BLaER1 treated with 17β-estradiol and CSF1 and Interleukin-3, amounts not matched to agents 10 nM and 100 nM (cell line): ENCODE results near the gene OR6J1.

Experiments used
- H3K27ac ChIP-seq, 11 experiments: shearing (Covaris generic); formaldehyde crosslinking; 2 replicates each; pipeline ENCODE4 v1.8.1; 2022
- H3K27me3 ChIP-seq, 11 experiments: shearing (Covaris generic); formaldehyde crosslinking; 2 replicates each; pipeline ENCODE4 v1.8.1; 2022
- H3K36me3 ChIP-seq, 11 experiments: shearing (Covaris generic); formaldehyde crosslinking; 2 replicates each; pipeline ENCODE4 v1.8.1; 2022
- H3K4me1 ChIP-seq, 10 experiments: shearing (Covaris generic); formaldehyde crosslinking; 2 replicates each; pipeline ENCODE4 v1.8.1; 2022
- H3K4me2 ChIP-seq, 11 experiments: shearing (Covaris generic); formaldehyde crosslinking; 2 replicates each; pipeline ENCODE4 v1.8.1; 2022
- H3K4me3 ChIP-seq, 10 experiments: shearing (Covaris generic); formaldehyde crosslinking; 2 replicates each; pipeline ENCODE4 v1.8.1; 2022
- H3K9ac ChIP-seq, 11 experiments: shearing (Covaris generic); formaldehyde crosslinking; 2 replicates each; pipeline ENCODE4 v1.8.1; 2022
- H3K9me3 ChIP-seq, 11 experiments: shearing (Covaris generic); formaldehyde crosslinking; replicated peaks in 1 of 11; 2 replicates each; pipeline ENCODE4 v1.8.1; 2022
- H4K20me1 ChIP-seq, 11 experiments: shearing (Covaris generic); formaldehyde crosslinking; 2 replicates each; pipeline ENCODE4 v1.8.1; 2022
- Cebpa-rat ChIP-seq, 11 experiments: shearing (Covaris generic); IDR thresholded peaks; 2 replicates each; pipeline ENCODE4 v1.8.1; 2022

Gene OR6J1

GRCh38 chr14:22587247-22587646, 56.9 kb downstream of the OR6J1 start:
- Histone ChIP-seq H3K4me2 (peak overlapping the region; percentile 74 to 97 (median 86); a peak in 21 of 22 replicates), H3K9ac (peak overlapping the region in 2 of 11 experiments; percentile 83 to 84; a peak in 3 of 22 replicates), H4K20me1 (peaks cover 0 to 36% (median 11%) of the 10 kb centered on the region in 11 experiments; a peak in 12 of 22 replicates), H3K4me3 (peak overlapping the region in 3 of 10 experiments; percentile 70 to 80 (median 75); a peak in 4 of 20 replicates), H3K36me3 (peaks cover 0 to 22% (median 10%) of the 10 kb centered on the region in 11 experiments; a peak in 10 of 22 replicates), H3K9me3 (no peaks in the 10 kb centered on the region), H3K4me1 (peaks cover 62 to 74% (median 68%) of the 10 kb centered on the region in 10 experiments), H3K27me3 (no peaks in the 10 kb centered on the region), H3K27ac (no peak overlapping the region)
- TF ChIP-seq Cebpa-rat (IDR thresholded peaks at IDR 0.05): no peak

- TF ChIP-seq Cebpa-rat (IDR thresholded peaks at IDR 0.05): no peak
- Histone ChIP-seq H3K9me3 (no peaks in the 10 kb centered on the region), H3K27me3 (no peaks in the 10 kb centered on the region), H3K9ac (peak overlapping the region in 2 of 11 experiments; percentile 30 to 52; a peak in 2 of 22 replicates), H3K4me3 (no peak overlapping the region), H3K4me1 (peaks cover 49 to 62% (median 58%) of the 10 kb centered on the region in 10 experiments), H3K4me2 (peak overlapping the region; percentile 44 to 97 (median 57)), H4K20me1 (peaks cover 0 to 67% (median 22%) of the 10 kb centered on the region in 11 experiments; a peak in 12 of 22 replicates), H3K36me3 (peaks cover 13 to 46% (median 24%) of the 10 kb centered on the region in 11 experiments; a peak in 20 of 22 replicates), H3K27ac (peak overlapping the region in 2 of 11 experiments; percentile 13 to 48; a peak in 1 of 22 replicates)
These were observed 60.2 kb downstream of the OR6J1 start for GRCh38 chr14:22583994-22584393.
